ENCODE data around the gene DNLZ. TPM values are rescaled to one million over a fixed set of nuclear protein-coding genes. Genes with fewer than 3 reads are reported as not detected.

The DNLZ gene
- total and polyA plus RNA-seq, 2 donors (not counting 3 experiments of a cell fraction or from before 2014, with no cell fraction given) = 26.9 to 38.4 TPM

DNA sequence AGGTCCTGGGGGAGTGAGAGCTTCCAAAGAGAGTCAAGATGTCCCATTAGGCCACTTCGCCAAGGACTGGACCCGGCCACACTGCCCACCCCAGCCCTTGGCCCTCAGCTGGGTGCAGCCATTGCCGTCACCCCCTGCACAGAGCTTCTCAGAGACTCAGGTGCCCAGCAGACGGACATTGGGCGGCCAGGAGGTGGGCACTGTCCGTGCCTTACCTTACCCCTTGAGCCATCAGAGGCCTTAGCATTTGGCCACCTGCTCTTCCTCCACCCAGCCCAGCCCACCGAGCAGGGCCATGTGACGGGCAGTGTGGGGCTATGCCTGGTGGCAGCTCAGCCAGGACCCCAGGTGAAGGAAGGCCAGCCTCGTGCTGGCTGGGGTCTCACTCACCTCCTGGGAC lies 3.3 kb upstream of the DNLZ start:
- Histone ChIP-seq H3K27ac (ENCODE audit: insufficient read depth, low read depth, low read length) (no peak overlapping the region), H3K9me3 (replicated peaks; ENCODE audit: control insufficient read depth, insufficient read depth, low read length) (no peaks in the 10 kb centered on the region), H3K4me2 (ENCODE audit: insufficient read depth, low read length) (no peak overlapping the region), H3K4me1 (ENCODE audit: control insufficient read depth, extremely low read depth, insufficient read depth, low read length) (peaks cover 7% of the 10 kb centered on the region), H3K9me1 (replicated peaks; ENCODE audit: control insufficient read depth, extremely low read depth, insufficient read depth, low read length) (no peaks in the 10 kb centered on the region), H3K4me3 (replicated peaks in 1 of 3; ENCODE audit: insufficient read depth in 1 of 3, low read depth in 1 of 3, low read length in 3 of 3) (no peak overlapping the region), H3K27me3 (ENCODE audit: control insufficient read depth in 2 of 2, insufficient read depth in 2 of 2, low read length in 2 of 2) (no peaks in the 10 kb centered on the region), H4K20me1 (replicated peaks; ENCODE audit: control insufficient read depth, extremely low read depth, insufficient read depth, low read length) (no peaks in the 10 kb centered on the region), H3K36me3 (ENCODE audit: control insufficient read depth in 2 of 2, extremely low read depth in 1 of 2, insufficient read depth in 2 of 2, low read length in 2 of 2) (no peaks in the 10 kb centered on the region), H2AFZ (ENCODE audit: low read depth, low read length) (no peak overlapping the region), H3K9ac (replicated peaks; ENCODE audit: extremely low read depth, insufficient read depth, low read length) (no peak overlapping the region), H3K79me2 (ENCODE audit: control insufficient read depth, insufficient read depth, low read length) (peaks cover 3% of the 10 kb centered on the region)
- FAIRE-seq = no peak
- dilution Hi-C loops (cut with MboI; ENCODE audit: extremely low pct_ligation_motif_present, low sequenced_read_pairs) = no loop called here
- no TSS peak for BruUV-seq (replicated peaks)
- POLR2A ChIA-PET = no interaction called here
- CTCF ChIA-PET = interaction anchor here (0.8 to 1.1 kb wide), 5 partner anchors 10 to 63 kb away, joined by 3 read pairs; no protein-coding TSS in a partner anchor
- no peak for DNase-seq (ENCODE audit: low read depth, low spot score)
- intact Hi-C loops (cut with micrococcal nuclease) = no loop called here
- TF ChIP-seq, protein P1, sequence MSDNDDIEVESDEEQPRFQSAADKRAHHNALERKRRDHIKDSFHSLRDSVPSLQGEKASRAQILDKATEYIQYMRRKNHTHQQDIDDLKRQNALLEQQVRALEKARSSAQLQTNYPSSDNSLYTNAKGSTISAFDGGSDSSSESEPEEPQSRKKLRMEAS (IDR thresholded peaks at IDR 0.05; ENCODE audit: insufficient read depth, insufficient read length) = no peak
- TF ChIP-seq MYC (IDR thresholded peaks at IDR 0.05; ENCODE audit: low read depth, low read length) (no peak), POLR2A (IDR thresholded peaks at IDR 0.05; ENCODE audit: low read depth, low read length) (no peak), FOS (IDR thresholded peaks at IDR 0.05; ENCODE audit: borderline replicate concordance, insufficient read depth, low read length) (no peak), GATA2 (IDR thresholded peaks at IDR 0.05; ENCODE audit: insufficient read depth, insufficient read length, low read depth, low read length) (no peak), EZH2 (IDR thresholded peaks at IDR 0.05; ENCODE audit: borderline replicate concordance, low read depth, low read length, severe bottlenecking) (no peak), JUN (IDR thresholded peaks at IDR 0.05; ENCODE audit: borderline replicate concordance, insufficient read depth, insufficient read length, low read depth) (no peak), POLR2AphosphoS5 (IDR thresholded peaks at IDR 0.05; ENCODE audit: insufficient read depth, low read depth, low read length) (no peak)
- TF ChIP-seq, protein P2, sequence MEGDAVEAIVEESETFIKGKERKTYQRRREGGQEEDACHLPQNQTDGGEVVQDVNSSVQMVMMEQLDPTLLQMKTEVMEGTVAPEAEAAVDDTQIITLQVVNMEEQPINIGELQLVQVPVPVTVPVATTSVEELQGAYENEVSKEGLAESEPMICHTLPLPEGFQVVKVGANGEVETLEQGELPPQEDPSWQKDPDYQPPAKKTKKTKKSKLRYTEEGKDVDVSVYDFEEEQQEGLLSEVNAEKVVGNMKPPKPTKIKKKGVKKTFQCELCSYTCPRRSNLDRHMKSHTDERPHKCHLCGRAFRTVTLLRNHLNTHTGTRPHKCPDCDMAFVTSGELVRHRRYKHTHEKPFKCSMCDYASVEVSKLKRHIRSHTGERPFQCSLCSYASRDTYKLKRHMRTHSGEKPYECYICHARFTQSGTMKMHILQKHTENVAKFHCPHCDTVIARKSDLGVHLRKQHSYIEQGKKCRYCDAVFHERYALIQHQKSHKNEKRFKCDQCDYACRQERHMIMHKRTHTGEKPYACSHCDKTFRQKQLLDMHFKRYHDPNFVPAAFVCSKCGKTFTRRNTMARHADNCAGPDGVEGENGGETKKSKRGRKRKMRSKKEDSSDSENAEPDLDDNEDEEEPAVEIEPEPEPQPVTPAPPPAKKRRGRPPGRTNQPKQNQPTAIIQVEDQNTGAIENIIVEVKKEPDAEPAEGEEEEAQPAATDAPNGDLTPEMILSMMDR (IDR thresholded peaks at IDR 0.05; ENCODE audit: extremely low read depth in 1 of 2, insufficient read depth in 1 of 2, low read depth in 1 of 2, low read length in 2 of 2) = no peak

Data from endothelial cell of umbilical vein (primary cell).